Activated T-helper 17 cell treated with anti-CD3 and anti-CD28 coated beads, Interleukin-2, amount 50 U/mL, for 72 hours (primary cell): Measurements from ENCODE around the gene TMEM52. TPM values are rescaled to one million over a fixed set of nuclear protein-coding genes. Genes with fewer than 3 reads are reported as not detected.
A peak's percentile ranks its signal among the peaks of the same experiment; 100 is the strongest.

Source experiments
- ATAC-seq: fragments of 150-1000 bp; cut with Tn5 transposase; replicated peaks from 2 replicates; pipeline ENCODE4 v1.10.0; 2021; ENCODE audit warnings: mild to moderate bottlenecking, moderate library complexity
- H3K27ac Mint-ChIP-seq: one replicate; pipeline ENCODE4 v1.8.0; 2022; ENCODE audit warnings: mixed read lengths
- H3K27me3 Mint-ChIP-seq: one replicate; pipeline ENCODE4 v1.8.0; 2022; ENCODE audit warnings: mixed read lengths
- H3K36me3 Mint-ChIP-seq: one replicate; pipeline ENCODE4 v1.8.0; 2022; ENCODE audit warnings: low read depth, mild to moderate bottlenecking, mixed read lengths
- H3K4me1 Mint-ChIP-seq: one replicate; pipeline ENCODE4 v1.8.0; 2022; ENCODE audit warnings: mixed read lengths
- H3K4me3 Mint-ChIP-seq: one replicate; pipeline ENCODE4 v1.8.0; 2022; ENCODE audit warnings: mild to moderate bottlenecking, mixed read lengths
- H3K9me3 Mint-ChIP-seq: one replicate; pipeline ENCODE4 v1.8.0; 2022; ENCODE audit warnings: mixed read lengths
- total RNA-seq, 2 donors: library from RNA; stranded (reverse); gene quantifications; one replicate each; pipeline ENCODE4 v1.2.3, GENCODE V29; 2022

TMEM52 gene
- total RNA-seq, 2 donors from 2014 or later, result 1.8 to 2.0 TPM

DNA sequence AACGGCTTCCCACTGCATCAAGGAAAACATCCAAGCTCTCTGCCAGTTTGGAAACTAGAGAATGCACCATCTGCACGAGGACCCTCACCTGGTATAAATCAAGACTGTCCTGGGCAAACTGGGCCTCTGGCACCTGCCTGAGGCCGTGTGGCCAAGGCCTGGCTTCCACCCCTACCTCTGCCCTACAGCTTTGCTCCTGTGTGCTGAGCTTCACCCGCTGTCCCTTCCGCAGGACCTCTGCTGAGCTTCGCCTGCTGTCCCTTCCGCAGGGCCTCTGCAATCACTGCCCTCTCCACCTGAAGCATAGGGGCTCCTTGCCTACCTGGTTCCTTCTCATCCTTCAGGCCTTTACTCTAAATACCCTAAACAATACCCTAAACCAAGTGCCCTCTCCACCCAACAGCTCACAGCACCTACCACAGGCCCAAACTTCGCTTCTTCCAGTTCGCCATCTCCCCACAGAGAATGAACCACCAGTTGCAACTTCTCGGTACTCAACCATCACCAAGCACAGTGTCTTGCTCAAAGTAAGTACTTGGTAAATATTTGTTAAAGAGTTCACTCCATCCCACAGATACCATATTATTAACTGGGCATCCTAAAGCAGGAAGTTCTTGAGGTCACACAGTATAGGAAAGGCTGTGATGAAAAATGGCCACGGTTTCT is 46.6 kb downstream of the TMEM52 start:
- H3K36me3 Mint-ChIP-seq, result peaks cover 60% of the 10 kb centered on the region
- ATAC-seq, result no peak

GRCh38 chr1:1869469-1869868 is 49.6 kb downstream of the TMEM52 start:
- H3K36me3 Mint-ChIP-seq, result peaks cover 47% of the 10 kb centered on the region
- ATAC-seq, result no peak
- H3K4me1 Mint-ChIP-seq, result peaks cover 47% of the 10 kb centered on the region
- H3K27ac Mint-ChIP-seq, result peak overlapping the region; percentile 80
- H3K9me3 Mint-ChIP-seq, result no peaks in the 10 kb centered on the region
- H3K27me3 Mint-ChIP-seq, result no peaks in the 10 kb centered on the region
- no peak overlapping the region for H3K4me3 Mint-ChIP-seq

More for the DNA sequence above, 46.6 kb downstream of the TMEM52 start:
- H3K27ac Mint-ChIP-seq, result peak overlapping the region; percentile 23
- peaks cover 54% of the 10 kb centered on the region for H3K4me1 Mint-ChIP-seq
- H3K27me3 Mint-ChIP-seq, result no peaks in the 10 kb centered on the region
- H3K4me3 Mint-ChIP-seq, result peak overlapping the region; percentile 19
- no peaks in the 10 kb centered on the region for H3K9me3 Mint-ChIP-seq

Other genes with a start within 250 kb of the TMEM52 start
- 10 to 100 TPM; 31.4 to 38.5 TPM for gene SLC35E2B, start 226.5 kb downstream of the TMEM52 start, total RNA-seq
- gene CDK11A, start 194.9 kb downstream of the TMEM52 start, total RNA-seq, result 10 to 100 TPM; 51.8 to 65.6 TPM
- 10 to 100 TPM; 39.0 to 90.2 TPM for gene NADK, start 140.8 kb downstream of the TMEM52 start, total RNA-seq
- gene GNB1, start 28.2 kb downstream of the TMEM52 start, total RNA-seq, result 100 to 1,000 TPM; 266 to 410 TPM
- gene CALML6, start 4.0 kb downstream of the TMEM52 start, total RNA-seq, result 1 to 10 TPM in 1 of 2 donors, under 1 TPM in 1; 0.86 to 1.7 TPM
- not detected for gene CFAP74, start 84.5 kb upstream of the TMEM52 start, total RNA-seq
- gene GABRD, start 100.1 kb upstream of the TMEM52 start, total RNA-seq, result not detected
- 10 to 100 TPM; 12.2 to 24.7 TPM for gene PRKCZ, start 131.1 kb upstream of the TMEM52 start, total RNA-seq